Vagina (tissue), 2 donors: ENCODE data around the gene STK26. TPM values are rescaled to one million over a fixed set of nuclear protein-coding genes. Genes with fewer than 3 reads are reported as not detected.

ENCODE experiments used
- DNase-seq, 2 donors: peaks; one replicate each; pipeline ENCODE4 v3.0.0-alpha.2; 2017; ENCODE audit errors: extremely low spot score in 2 of 2
- H3K27ac ChIP-seq: fragments of 200-600 bp; sonication (generic); one replicate; pipeline ENCODE4 v1.5.1; 2019
- H3K27me3 ChIP-seq: fragments of 200-600 bp; sonication (generic); one replicate; pipeline ENCODE4 v1.5.1; 2019
- H3K36me3 ChIP-seq, 2 donors: fragments of 200-600 bp; sonication (generic); one replicate each; pipeline ENCODE4 v1.5.1; 2017 to 2019
- H3K4me1 ChIP-seq: fragments of 200-600 bp; sonication (generic); one replicate; pipeline ENCODE4 v1.5.1; 2019
- H3K4me3 ChIP-seq, 2 donors: fragments of 200-600 bp; sonication (generic); 1 replicate in 1 of 2; 2 replicates in 1 of 2; pipeline ENCODE4 v1.5.1; 2016 to 2019
- H3K9me3 ChIP-seq: fragments of 200-600 bp; sonication (generic); one replicate; pipeline ENCODE4 v1.5.1; 2019
- POLR2A ChIP-seq, 2 donors: fragments of 450-650 bp; IDR thresholded peaks; one replicate each; pipeline ENCODE4 v1.6.1; 2017; ENCODE audit warnings: antibody characterized with exemption in 2 of 2, mild to moderate bottlenecking in 2 of 2, moderate library complexity in 2 of 2
- POLR2AphosphoS5 ChIP-seq, 2 donors: sonication (generic); formaldehyde crosslinking; IDR thresholded peaks; one replicate each; pipeline ENCODE4 v1.9.0; 2017; ENCODE audit warnings: antibody characterized with exemption in 2 of 2, mild to moderate bottlenecking in 2 of 2, low read depth in 1 of 2; ENCODE audit not compliant: insufficient read depth in 1 of 2
- intact Hi-C: fragments of 100-400 bp; cut with DNase I; formaldehyde crosslinking; loops from one replicate; pipeline ENCODE4 v1.15.1; 2023
- total RNA-seq: library from RNA; depleted of rRNA; stranded (reverse); fragments of >200 nt; gene quantifications from one replicate; pipeline ENCODE4 v1.2.3, GENCODE V29; 2016
- TF ChIP-seq, protein P1 (sequence below), 3 experiments: fragments of 450-650 bp in 2 of 3; fragments of 200-600 bp in 1 of 3; sonication (generic) in 1 of 3; IDR thresholded peaks; one replicate each; pipeline ENCODE4 v1.5.1; 2017 to 2019; ENCODE audit warnings: antibody characterized with exemption in 3 of 3, mild to moderate bottlenecking in 2 of 3, moderate library complexity in 2 of 3

STK26 gene
- total RNA-seq, 1 donor from 2014 or later, result 18.9 TPM

GRCh38 chrX:131985526-131986049 is 37.5 kb upstream of the STK26 start:
- TF ChIP-seq, protein P1, sequence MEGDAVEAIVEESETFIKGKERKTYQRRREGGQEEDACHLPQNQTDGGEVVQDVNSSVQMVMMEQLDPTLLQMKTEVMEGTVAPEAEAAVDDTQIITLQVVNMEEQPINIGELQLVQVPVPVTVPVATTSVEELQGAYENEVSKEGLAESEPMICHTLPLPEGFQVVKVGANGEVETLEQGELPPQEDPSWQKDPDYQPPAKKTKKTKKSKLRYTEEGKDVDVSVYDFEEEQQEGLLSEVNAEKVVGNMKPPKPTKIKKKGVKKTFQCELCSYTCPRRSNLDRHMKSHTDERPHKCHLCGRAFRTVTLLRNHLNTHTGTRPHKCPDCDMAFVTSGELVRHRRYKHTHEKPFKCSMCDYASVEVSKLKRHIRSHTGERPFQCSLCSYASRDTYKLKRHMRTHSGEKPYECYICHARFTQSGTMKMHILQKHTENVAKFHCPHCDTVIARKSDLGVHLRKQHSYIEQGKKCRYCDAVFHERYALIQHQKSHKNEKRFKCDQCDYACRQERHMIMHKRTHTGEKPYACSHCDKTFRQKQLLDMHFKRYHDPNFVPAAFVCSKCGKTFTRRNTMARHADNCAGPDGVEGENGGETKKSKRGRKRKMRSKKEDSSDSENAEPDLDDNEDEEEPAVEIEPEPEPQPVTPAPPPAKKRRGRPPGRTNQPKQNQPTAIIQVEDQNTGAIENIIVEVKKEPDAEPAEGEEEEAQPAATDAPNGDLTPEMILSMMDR (IDR thresholded peaks at IDR 0.05), result no peak
- no peak for TF ChIP-seq POLR2AphosphoS5 (IDR thresholded peaks at IDR 0.05; ENCODE audit: insufficient read depth in 1 of 2, low read depth in 1 of 2)
- TF ChIP-seq POLR2A (IDR thresholded peaks at IDR 0.05), result no peak
- Histone ChIP-seq H3K27me3 (no peaks in the 10 kb centered on the region), H3K9me3 (no peaks in the 10 kb centered on the region), H3K4me1 (no peaks in the 10 kb centered on the region), H3K4me3 (no peak overlapping the region), H3K36me3 (no peaks in the 10 kb centered on the region), H3K27ac (no peak overlapping the region)
- intact Hi-C loops, result no loop called here
- DNase-seq, result no peak

- Histone ChIP-seq H3K27ac (no peak overlapping the region), H3K36me3 (no peaks in the 10 kb centered on the region), H3K4me3 (no peak overlapping the region), H3K9me3 (no peaks in the 10 kb centered on the region), H3K27me3 (no peaks in the 10 kb centered on the region), H3K4me1 (no peaks in the 10 kb centered on the region)
- no peak for TF ChIP-seq POLR2A (IDR thresholded peaks at IDR 0.05)
- TF ChIP-seq, protein P1 (IDR thresholded peaks at IDR 0.05), result no peak
- no peak for TF ChIP-seq POLR2AphosphoS5 (IDR thresholded peaks at IDR 0.05; ENCODE audit: insufficient read depth in 1 of 2, low read depth in 1 of 2)
- DNase-seq, result no peak
- intact Hi-C loops, result no loop called here
Measured at GRCh38 chrX:131987252-131987651, 35.9 kb upstream of the STK26 start.

DNA sequence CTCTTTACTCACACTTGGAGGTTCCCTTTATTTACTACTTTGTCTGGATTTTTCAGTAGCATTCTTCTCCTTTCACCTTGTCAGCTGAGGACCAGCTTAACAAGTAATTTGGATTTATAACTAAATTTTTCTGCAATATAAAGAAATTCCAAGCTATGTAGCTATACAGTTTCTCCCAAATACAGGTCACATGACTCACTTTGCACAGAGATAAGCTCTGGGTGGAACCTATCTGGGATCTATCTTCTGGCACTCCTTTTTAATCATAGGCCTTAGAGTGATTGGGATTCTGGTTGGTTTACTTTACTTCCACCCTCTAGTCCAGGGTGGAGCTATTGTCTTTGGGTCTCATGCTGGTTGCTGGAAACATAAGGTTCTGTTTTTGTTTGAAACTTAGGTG is 34.9 kb upstream of the STK26 start:
- TF ChIP-seq, protein P1 (IDR thresholded peaks at IDR 0.05), result no peak
- TF ChIP-seq POLR2A (IDR thresholded peaks at IDR 0.05) (no peak), POLR2AphosphoS5 (IDR thresholded peaks at IDR 0.05; ENCODE audit: insufficient read depth in 1 of 2, low read depth in 1 of 2) (no peak)
- intact Hi-C loops, result no loop called here

DNA sequence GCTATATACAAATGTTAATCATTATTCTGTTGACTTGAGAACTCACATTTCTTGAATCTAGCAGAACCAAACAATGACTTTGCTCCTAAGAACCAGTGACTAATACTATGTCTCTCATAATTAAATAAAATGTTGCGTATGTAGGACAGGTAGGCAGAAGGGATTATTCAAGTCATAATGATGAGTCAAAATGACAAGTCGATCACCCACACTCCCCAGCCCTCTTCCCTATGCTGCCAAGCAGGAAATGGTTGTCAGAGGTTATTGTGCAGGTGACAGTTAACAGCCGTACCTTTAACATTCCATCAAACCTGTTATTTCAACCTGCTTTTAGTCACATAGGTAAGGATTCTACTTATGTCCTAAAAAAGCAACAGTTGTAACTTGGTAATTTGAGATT is 22.0 kb upstream of the STK26 start:
- intact Hi-C loops, result no loop called here
- TF ChIP-seq, protein P1 (IDR thresholded peaks at IDR 0.05), result no peak
- TF ChIP-seq POLR2AphosphoS5 (IDR thresholded peaks at IDR 0.05; ENCODE audit: insufficient read depth in 1 of 2, low read depth in 1 of 2) (no peak), POLR2A (IDR thresholded peaks at IDR 0.05) (no peak)
- Histone ChIP-seq H3K27ac (no peak overlapping the region), H3K36me3 (no peaks in the 10 kb centered on the region), H3K4me1 (no peaks in the 10 kb centered on the region), H3K27me3 (no peaks in the 10 kb centered on the region), H3K4me3 (no peak overlapping the region), H3K9me3 (no peaks in the 10 kb centered on the region)
- DNase-seq, result no peak

More for the DNA sequence above, 34.9 kb upstream of the STK26 start:
- Histone ChIP-seq H3K4me3 (no peak overlapping the region), H3K27ac (no peak overlapping the region), H3K27me3 (no peaks in the 10 kb centered on the region), H3K4me1 (no peaks in the 10 kb centered on the region), H3K9me3 (no peaks in the 10 kb centered on the region), H3K36me3 (no peaks in the 10 kb centered on the region)
- DNase-seq, result no peak

DNA sequence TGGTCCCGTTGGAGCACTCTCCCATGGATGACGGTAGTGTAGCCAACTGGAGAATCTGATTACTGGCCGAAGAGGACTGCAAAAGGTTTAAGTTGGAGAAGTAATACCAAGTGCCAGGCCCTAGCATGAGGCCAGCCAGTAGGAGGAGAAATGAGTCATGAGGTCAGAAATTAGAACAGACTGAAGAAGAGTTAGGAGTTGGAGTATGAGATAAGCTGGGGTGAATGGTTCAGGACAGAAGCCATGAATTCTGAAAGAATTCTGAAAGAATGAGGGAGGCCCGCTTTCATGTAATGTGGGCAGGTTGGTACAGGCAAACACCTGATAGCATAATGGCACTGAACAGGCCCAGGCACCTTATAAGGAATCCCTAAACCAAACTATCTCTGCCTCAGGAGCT is 18.4 kb upstream of the STK26 start:
- no peak for DNase-seq
- intact Hi-C loops, result no loop called here
- Histone ChIP-seq H3K27ac (no peak overlapping the region), H3K4me1 (no peaks in the 10 kb centered on the region), H3K4me3 (no peak overlapping the region), H3K27me3 (no peaks in the 10 kb centered on the region), H3K36me3 (no peaks in the 10 kb centered on the region), H3K9me3 (no peaks in the 10 kb centered on the region)
- TF ChIP-seq, protein P1 (IDR thresholded peaks at IDR 0.05), result no peak
- TF ChIP-seq POLR2A (IDR thresholded peaks at IDR 0.05), result no peak
- TF ChIP-seq POLR2AphosphoS5 (IDR thresholded peaks at IDR 0.05; ENCODE audit: insufficient read depth in 1 of 2, low read depth in 1 of 2), result no peak
